HTR-8/SVneo (cell line): Measurements from ENCODE around the gene DPP10.
A peak's percentile ranks its signal among the peaks of the same experiment; 100 is the strongest.
"Not testable (repeated sequence)": the region's sequence is repeated elsewhere in the genome, so short reads cannot be mapped to it uniquely, and the experiment has no call there.

Experiments used
- DNase-seq: peaks from one replicate; pipeline ENCODE4 v3.0.0; 2011; ENCODE audit warnings: low spot score, mixed read lengths; ENCODE audit not compliant: insufficient read length
- FAIRE-seq: peaks from 2 replicates; lab custom pipeline; 2011; peaks lifted over from hg19 to GRCh38; lab: Jason Lieb, UNC

Gene DPP10

GRCh38 chr2:114499101-114499500, 56.7 kb downstream of the DPP10 start:
- FAIRE-seq, result no peak
- no peak for DNase-seq

GRCh38 chr2:114507744-114508143, 65.3 kb downstream of the DPP10 start:
- DNase-seq (no peak), FAIRE-seq (no peak)

- DNase-seq (no peak), FAIRE-seq (no peak)
Observed at GRCh38 chr2:114515882-114516281, 73.4 kb downstream of the DPP10 start.

- DNase-seq (no peak), FAIRE-seq (no peak)
Observed at GRCh38 chr2:114517580-114517979, 75.1 kb downstream of the DPP10 start.

- no peak for DNase-seq
- FAIRE-seq, result no peak
Observed at GRCh38 chr2:114518738-114519137, 76.3 kb downstream of the DPP10 start.

GRCh38 chr2:114522612-114523011, 80.2 kb downstream of the DPP10 start:
- FAIRE-seq, DNase-seq: not testable (repeated sequence)

GRCh38 chr2:114525955-114526354, 83.5 kb downstream of the DPP10 start:
- no peak for DNase-seq
- no peak for FAIRE-seq

GRCh38 chr2:114526841-114527240, 84.4 kb downstream of the DPP10 start:
- FAIRE-seq (no peak), DNase-seq (no peak)

- no peak for FAIRE-seq
- DNase-seq, result no peak
Observed at GRCh38 chr2:114527330-114527983, 85.0 kb downstream of the DPP10 start.

- DNase-seq (no peak), FAIRE-seq (no peak)
Observed at GRCh38 chr2:114534116-114535084, 92.0 kb downstream of the DPP10 start.

GRCh38 chr2:114537777-114538176, 95.3 kb downstream of the DPP10 start:
- no peak for FAIRE-seq
- no peak for DNase-seq

GRCh38 chr2:114542695-114543094, 100.3 kb downstream of the DPP10 start:
- DNase-seq (no peak), FAIRE-seq (no peak)

- DNase-seq (no peak), FAIRE-seq (no peak)
Observed at GRCh38 chr2:114543236-114543766, 100.9 kb downstream of the DPP10 start.

- no peak for FAIRE-seq
Observed at GRCh38 chr2:114545052-114545451, 102.6 kb downstream of the DPP10 start.

GRCh38 chr2:114546531-114546930, 104.1 kb downstream of the DPP10 start:
- DNase-seq (no peak), FAIRE-seq (no peak)

More at GRCh38 chr2:114545052-114545451, 102.6 kb downstream of the DPP10 start:
- DNase-seq, result no peak

- DNase-seq (no peak), FAIRE-seq (no peak)
Observed at GRCh38 chr2:114548151-114548550, 105.7 kb downstream of the DPP10 start.

GRCh38 chr2:114550364-114550763, 107.9 kb downstream of the DPP10 start:
- DNase-seq (no peak), FAIRE-seq (no peak)

GRCh38 chr2:114550895-114551793, 108.7 kb downstream of the DPP10 start:
- peak; percentile 5 for DNase-seq
- no peak for FAIRE-seq

GRCh38 chr2:114553027-114553426, 110.6 kb downstream of the DPP10 start:
- DNase-seq (no peak), FAIRE-seq (no peak)

GRCh38 chr2:114569166-114569565, 126.7 kb downstream of the DPP10 start:
- DNase-seq (no peak), FAIRE-seq (no peak)
